SK-N-SH (cell line): ENCODE data around the gene ECE1. TPM values are rescaled to one million over a fixed set of nuclear protein-coding genes. Genes with fewer than 3 reads are reported as not detected.

Source experiments
- CTCF ChIA-PET: fragments of 300-600, 350-600 bp; formaldehyde crosslinking; extraction: SDS; loops from one replicate; lab custom pipeline; 2021; lab: Yijun Ruan, JAX
- POLR2A ChIA-PET: fragments of 350-600 bp; sonication (Branson Sonifier 250); formaldehyde crosslinking; extraction: SDS; loops from one replicate; lab custom pipeline; 2020; ENCODE audit warnings: antibody characterized with exemption, inconsistent platforms; lab: Yijun Ruan, JAX
- DNase-seq: peaks from one replicate; pipeline ENCODE4 v3.0.0; 2012
- H2AFZ ChIP-seq: fragments of 200-600 bp; sonication (generic); 2 replicates; pipeline ENCODE4 v1.8.1; 2016; ENCODE audit warnings: antibody characterized with exemption, mild to moderate bottlenecking, low read depth
- H3F3A ChIP-seq: fragments of 200-600 bp; sonication (generic); replicated peaks from 2 replicates; pipeline ENCODE3; 2016; ENCODE audit warnings: antibody characterized with exemption, mild to moderate bottlenecking; ENCODE audit not compliant: insufficient read depth
- H3K27ac ChIP-seq, 2 experiments: fragments of 200-500 bp in 1 of 2; fragments of 200-600 bp in 1 of 2; sonication (Bioruptor generic) in 1 of 2; sonication (generic), shearing (Covaris generic) in 1 of 2; 2 replicates each; pipeline versions ENCODE4 v1.5.1 to v1.6.1; 2014 to 2016; ENCODE audit warnings: low read depth in 2 of 2, inconsistent platforms in 1 of 2, low read length in 1 of 2, mild to moderate bottlenecking in 1 of 2, mixed read lengths in 1 of 2
- H3K27me3 ChIP-seq: fragments of 200-600 bp; sonication (generic), shearing (Covaris generic); 2 replicates; pipeline ENCODE4 v1.6.1; 2016; ENCODE audit warnings: mixed run types; ENCODE audit not compliant: insufficient read depth
- H3K36me3 ChIP-seq, 2 experiments: fragments of 200-500 bp in 1 of 2; fragments of 200-600 bp in 1 of 2; sonication (Bioruptor generic) in 1 of 2; sonication (generic) in 1 of 2; replicated peaks in 1 of 2; 2 replicates each; pipeline versions ENCODE3 to v1.5.1; 2014 to 2016; ENCODE audit warnings: low read length in 1 of 2, mild to moderate bottlenecking in 1 of 2; ENCODE audit not compliant: insufficient read depth in 2 of 2, control insufficient read depth in 1 of 2
- H3K4me1 ChIP-seq, 2 experiments: fragments of 200-500 bp in 1 of 2; fragments of 200-600 bp in 1 of 2; sonication (Bioruptor generic) in 1 of 2; sonication (generic), shearing (Covaris generic) in 1 of 2; 2 replicates each; pipeline versions ENCODE4 v1.5.1 to v1.6.1; 2014 to 2016; ENCODE audit warnings: low read depth in 1 of 2, low read length in 1 of 2, mixed run types in 1 of 2; ENCODE audit not compliant: insufficient read depth in 2 of 2, control insufficient read depth in 1 of 2
- H3K4me2 ChIP-seq: fragments of 200-600 bp; sonication (generic), shearing (Covaris generic); 2 replicates; pipeline ENCODE4 v1.6.1; 2017; ENCODE audit warnings: mixed run types
- H3K4me3 ChIP-seq, 2 experiments: fragments of 200-500 bp in 1 of 2; fragments of 200-600 bp in 1 of 2; sonication (Bioruptor generic) in 1 of 2; sonication (generic), shearing (Covaris generic) in 1 of 2; 2 replicates each; pipeline versions ENCODE4 v1.5.1 to v1.8.1; 2014 to 2016; ENCODE audit warnings: low read depth in 2 of 2, inconsistent platforms in 1 of 2, low read length in 1 of 2, mild to moderate bottlenecking in 1 of 2, mixed read lengths in 1 of 2, moderate library complexity in 1 of 2
- H3K79me2 ChIP-seq: fragments of 200-600 bp; sonication (generic); 2 replicates; pipeline ENCODE4 v1.8.1; 2017; ENCODE audit warnings: mild to moderate bottlenecking; ENCODE audit not compliant: insufficient read depth
- H3K9ac ChIP-seq: fragments of 200-600 bp; sonication (generic); 2 replicates; pipeline ENCODE4 v1.6.1; 2017; ENCODE audit warnings: mixed run types
- H3K9me2 ChIP-seq: fragments of 200-600 bp; sonication (generic); 2 replicates; pipeline ENCODE4 v1.6.1; 2017; ENCODE audit warnings: mixed run types
- H3K9me3 ChIP-seq: fragments of 200-600 bp; sonication (generic); 2 replicates; pipeline ENCODE4 v1.6.1; 2017; ENCODE audit warnings: mixed run types, mild to moderate bottlenecking, moderate library complexity
- H4K20me1 ChIP-seq: fragments of 200-600 bp; sonication (generic); 2 replicates; pipeline ENCODE4 v1.6.1; 2017; ENCODE audit warnings: mild to moderate bottlenecking, mixed run types; ENCODE audit not compliant: insufficient read depth
- ELF1 ChIP-seq: IDR thresholded peaks from 2 replicates; pipeline ENCODE4 v1.4.0; 2012
- EP300 ChIP-seq, 2 experiments: IDR thresholded peaks; 2 replicates each; pipeline versions ENCODE4 v1.4.0 to v1.6.1; 2012; ENCODE audit warnings: borderline replicate concordance in 1 of 2, low read depth in 1 of 2, low read length in 1 of 2
- EZH2phosphoT487 ChIP-seq: fragments of 200-600 bp; sonication (generic); IDR thresholded peaks from 2 replicates; pipeline ENCODE4 v1.6.1; 2017; ENCODE audit warnings: low read depth, mixed run types, mild to moderate bottlenecking, antibody characterized with exemption, moderate library complexity, borderline replicate concordance
- FOXJ3 ChIP-seq: sonication (generic); formaldehyde crosslinking; IDR thresholded peaks from 2 replicates; pipeline ENCODE4 v1.5.1; 2020; ENCODE audit warnings: mild to moderate bottlenecking, missing genetic modification reagents
- MXI1 ChIP-seq: IDR thresholded peaks from 2 replicates; pipeline ENCODE4 v1.6.1; 2012; ENCODE audit warnings: mild to moderate bottlenecking, low read depth, low read length, improper control_type of control experiment
- PBX3 ChIP-seq: IDR thresholded peaks from 2 replicates; pipeline ENCODE4; 2012
- RXRA ChIP-seq: IDR thresholded peaks from 2 replicates; pipeline ENCODE4 v1.4.0; 2012; ENCODE audit warnings: low read depth, mild to moderate bottlenecking, borderline replicate concordance
- TCF12 ChIP-seq: IDR thresholded peaks from 2 replicates; pipeline ENCODE4 v1.4.0; 2012
- WGBS: methylation state at CpG from one replicate; pipeline ENCODE4 v1.1.6; 2017; ENCODE audit warnings: low lambda C conversion rate; 5-methylcytosine and 5-hydroxymethylcytosine counted together
- polyA plus RNA-seq, 3 experiments: library from polyadenylated mRNA; depleted of rRNA; stranded (reverse); fragments of >200 nt; gene quantifications; 2 replicates each; pipeline ENCODE4 v1.2.3, GENCODE V29; 2012
- TF ChIP-seq, protein P1 (sequence below): fragments of 200-600 bp; sonication (generic); IDR thresholded peaks from 2 replicates; pipeline ENCODE4 v1.6.1; 2017; ENCODE audit warnings: antibody characterized with exemption, mild to moderate bottlenecking, moderate library complexity
- TF ChIP-seq, protein P2 (sequence below): fragments of 150-350 bp; IDR thresholded peaks from 2 replicates; pipeline ENCODE4 v1.6.1; 2017; ENCODE audit warnings: antibody characterized with exemption, low read length, low read depth, borderline replicate concordance
- TF ChIP-seq, protein P3 (sequence below): IDR thresholded peaks from 2 replicates; pipeline ENCODE4 v1.4.0; 2012; ENCODE audit warnings: low read depth, borderline replicate concordance
- TF ChIP-seq, protein P4 (sequence below): IDR thresholded peaks from 2 replicates; pipeline ENCODE4 v1.6.1; 2012; ENCODE audit warnings: mild to moderate bottlenecking, low read depth, low read length, moderate library complexity

The ECE1 gene
- polyA plus RNA-seq, 1 of the 3 experiments (the other 2 are of a cell fraction) = 96.6 TPM

GRCh38 chr1:21313886-21314721, 23.8 kb upstream of the ECE1 start:
- Histone ChIP-seq H3K9me3 (no peaks in the 10 kb centered on the region), H3K27ac (peak overlapping the region in 1 of 2 experiments; percentile 83; a peak in 2 of 4 replicates), H3K9ac (no peak overlapping the region), H3K4me1 (peaks cover 17 to 64% of the 10 kb centered on the region in 2 experiments; a peak in 3 of 4 replicates), H3F3A (peaks cover 6% of the 10 kb centered on the region), H3K9me2 (no peaks in the 10 kb centered on the region), H2AFZ (no peak overlapping the region), H4K20me1 (peaks cover 8% of the 10 kb centered on the region; the same call in 1 of the 2 replicates), H3K4me3 (no peak overlapping the region), H3K36me3 (no peaks in the 10 kb centered on the region), H3K4me2 (peak overlapping the region; percentile 38; the same call in 1 of the 2 replicates), H3K79me2 (0 out of 2 replicates have a peak, but pooled peaks cover 11% of the 10 kb centered on the region), H3K27me3 (no peaks in the 10 kb centered on the region)
- 85% methylated on average over 13 of the region's 19 CpGs for WGBS
- no peak for DNase-seq
- TF ChIP-seq PBX3 = no peak
- TF ChIP-seq, protein P1, sequence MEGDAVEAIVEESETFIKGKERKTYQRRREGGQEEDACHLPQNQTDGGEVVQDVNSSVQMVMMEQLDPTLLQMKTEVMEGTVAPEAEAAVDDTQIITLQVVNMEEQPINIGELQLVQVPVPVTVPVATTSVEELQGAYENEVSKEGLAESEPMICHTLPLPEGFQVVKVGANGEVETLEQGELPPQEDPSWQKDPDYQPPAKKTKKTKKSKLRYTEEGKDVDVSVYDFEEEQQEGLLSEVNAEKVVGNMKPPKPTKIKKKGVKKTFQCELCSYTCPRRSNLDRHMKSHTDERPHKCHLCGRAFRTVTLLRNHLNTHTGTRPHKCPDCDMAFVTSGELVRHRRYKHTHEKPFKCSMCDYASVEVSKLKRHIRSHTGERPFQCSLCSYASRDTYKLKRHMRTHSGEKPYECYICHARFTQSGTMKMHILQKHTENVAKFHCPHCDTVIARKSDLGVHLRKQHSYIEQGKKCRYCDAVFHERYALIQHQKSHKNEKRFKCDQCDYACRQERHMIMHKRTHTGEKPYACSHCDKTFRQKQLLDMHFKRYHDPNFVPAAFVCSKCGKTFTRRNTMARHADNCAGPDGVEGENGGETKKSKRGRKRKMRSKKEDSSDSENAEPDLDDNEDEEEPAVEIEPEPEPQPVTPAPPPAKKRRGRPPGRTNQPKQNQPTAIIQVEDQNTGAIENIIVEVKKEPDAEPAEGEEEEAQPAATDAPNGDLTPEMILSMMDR = no peak
- TF ChIP-seq EZH2phosphoT487 = no peak
- TF ChIP-seq, protein P2, sequence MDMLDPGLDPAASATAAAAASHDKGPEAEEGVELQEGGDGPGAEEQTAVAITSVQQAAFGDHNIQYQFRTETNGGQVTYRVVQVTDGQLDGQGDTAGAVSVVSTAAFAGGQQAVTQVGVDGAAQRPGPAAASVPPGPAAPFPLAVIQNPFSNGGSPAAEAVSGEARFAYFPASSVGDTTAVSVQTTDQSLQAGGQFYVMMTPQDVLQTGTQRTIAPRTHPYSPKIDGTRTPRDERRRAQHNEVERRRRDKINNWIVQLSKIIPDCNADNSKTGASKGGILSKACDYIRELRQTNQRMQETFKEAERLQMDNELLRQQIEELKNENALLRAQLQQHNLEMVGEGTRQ = no peak
- no peak for TF ChIP-seq TCF12
- no peak for TF ChIP-seq EP300 (IDR thresholded peaks at IDR 0.05; ENCODE audit: borderline replicate concordance in 1 of 2, low read depth in 1 of 2, low read length in 1 of 2)
- no peak for TF ChIP-seq RXRA
- ChIA-PET CTCF (interaction anchor here (0.6 to 5.5 kb wide), 9 partner anchors 10 to 80 kb away, joined by 3 to 26 read pairs (median 4); no protein-coding TSS in a partner anchor), POLR2A (interaction anchor here (0.9 to 1.4 kb wide), 3 partner anchors 25 to 60 kb away, joined by 3 to 12 read pairs (median 8); no protein-coding TSS in a partner anchor)

DNA sequence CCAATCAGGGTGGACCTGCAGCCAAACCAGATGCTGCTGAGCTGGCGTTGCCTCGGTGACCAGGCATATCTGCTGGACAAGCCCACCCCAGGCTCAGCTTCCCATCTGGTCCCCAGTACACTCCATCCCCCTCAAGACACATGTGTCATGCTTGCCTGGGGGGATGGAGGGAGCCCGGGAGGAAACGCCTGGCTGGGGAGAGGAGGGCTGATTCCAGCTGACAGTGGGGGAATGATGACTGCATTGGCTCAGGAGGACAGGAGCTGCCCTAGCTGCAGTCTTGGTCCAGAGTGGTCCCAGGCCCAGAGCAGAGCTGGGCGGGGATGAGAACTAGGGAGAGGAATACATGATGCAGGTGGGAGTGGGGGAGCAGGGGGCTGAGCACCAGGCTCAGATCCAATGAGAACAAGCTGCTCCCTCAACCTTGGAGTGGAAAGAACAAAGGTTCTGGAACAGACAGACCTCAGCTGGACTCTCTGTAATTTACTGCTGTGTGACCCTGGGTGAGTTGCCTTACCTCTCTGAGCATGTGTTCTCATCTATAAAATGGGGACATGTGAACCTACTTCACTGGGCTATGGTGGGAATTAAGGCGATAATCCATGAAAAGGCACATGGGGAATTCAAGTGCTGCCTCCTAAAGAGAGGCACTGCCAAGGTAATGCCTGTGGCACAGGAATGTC, 23.1 kb upstream of the ECE1 start:
- Histone ChIP-seq H4K20me1 (peaks cover 8% of the 10 kb centered on the region; the same call in 1 of the 2 replicates), H3F3A (peaks cover 6% of the 10 kb centered on the region), H3K9ac (no peak overlapping the region), H3K9me2 (no peaks in the 10 kb centered on the region), H2AFZ (no peak overlapping the region), H3K27me3 (no peaks in the 10 kb centered on the region), H3K4me2 (peak overlapping the region; percentile 38; the same call in 1 of the 2 replicates), H3K36me3 (no peaks in the 10 kb centered on the region), H3K4me3 (no peak overlapping the region), H3K4me1 (peaks cover 25 to 64% of the 10 kb centered on the region in 2 experiments), H3K27ac (peak overlapping the region in 1 of 2 experiments; percentile 83; a peak in 2 of 4 replicates), H3K79me2 (0 out of 2 replicates have a peak, but pooled peaks cover 6% of the 10 kb centered on the region), H3K9me3 (no peaks in the 10 kb centered on the region)
- WGBS = 43% methylated on average over 6 of the region's 6 CpGs
- DNase-seq = peak; percentile 92
- CTCF ChIA-PET = interaction anchor here (0.8 to 5.5 kb wide), 10 partner anchors 10 to 79 kb away, joined by 3 to 26 read pairs (median 4); no protein-coding TSS in a partner anchor
- POLR2A ChIA-PET = interaction anchor here (0.9 to 1.4 kb wide), 5 partner anchors 26 to 59 kb away, joined by 3 to 12 read pairs (median 5); no protein-coding TSS in a partner anchor
- TF ChIP-seq RXRA = no peak
- TF ChIP-seq, protein P3, sequence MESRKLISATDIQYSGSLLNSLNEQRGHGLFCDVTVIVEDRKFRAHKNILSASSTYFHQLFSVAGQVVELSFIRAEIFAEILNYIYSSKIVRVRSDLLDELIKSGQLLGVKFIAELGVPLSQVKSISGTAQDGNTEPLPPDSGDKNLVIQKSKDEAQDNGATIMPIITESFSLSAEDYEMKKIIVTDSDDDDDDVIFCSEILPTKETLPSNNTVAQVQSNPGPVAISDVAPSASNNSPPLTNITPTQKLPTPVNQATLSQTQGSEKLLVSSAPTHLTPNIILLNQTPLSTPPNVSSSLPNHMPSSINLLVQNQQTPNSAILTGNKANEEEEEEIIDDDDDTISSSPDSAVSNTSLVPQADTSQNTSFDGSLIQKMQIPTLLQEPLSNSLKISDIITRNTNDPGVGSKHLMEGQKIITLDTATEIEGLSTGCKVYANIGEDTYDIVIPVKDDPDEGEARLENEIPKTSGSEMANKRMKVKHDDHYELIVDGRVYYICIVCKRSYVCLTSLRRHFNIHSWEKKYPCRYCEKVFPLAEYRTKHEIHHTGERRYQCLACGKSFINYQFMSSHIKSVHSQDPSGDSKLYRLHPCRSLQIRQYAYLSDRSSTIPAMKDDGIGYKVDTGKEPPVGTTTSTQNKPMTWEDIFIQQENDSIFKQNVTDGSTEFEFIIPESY = no peak
- TF ChIP-seq ELF1 = no peak
- TF ChIP-seq FOXJ3 (CRISPR knock-in tag) = peak; percentile 93
- peak; percentile 61; the same call in 1 of the 2 replicates for TF ChIP-seq MXI1
- TF ChIP-seq, protein P4, sequence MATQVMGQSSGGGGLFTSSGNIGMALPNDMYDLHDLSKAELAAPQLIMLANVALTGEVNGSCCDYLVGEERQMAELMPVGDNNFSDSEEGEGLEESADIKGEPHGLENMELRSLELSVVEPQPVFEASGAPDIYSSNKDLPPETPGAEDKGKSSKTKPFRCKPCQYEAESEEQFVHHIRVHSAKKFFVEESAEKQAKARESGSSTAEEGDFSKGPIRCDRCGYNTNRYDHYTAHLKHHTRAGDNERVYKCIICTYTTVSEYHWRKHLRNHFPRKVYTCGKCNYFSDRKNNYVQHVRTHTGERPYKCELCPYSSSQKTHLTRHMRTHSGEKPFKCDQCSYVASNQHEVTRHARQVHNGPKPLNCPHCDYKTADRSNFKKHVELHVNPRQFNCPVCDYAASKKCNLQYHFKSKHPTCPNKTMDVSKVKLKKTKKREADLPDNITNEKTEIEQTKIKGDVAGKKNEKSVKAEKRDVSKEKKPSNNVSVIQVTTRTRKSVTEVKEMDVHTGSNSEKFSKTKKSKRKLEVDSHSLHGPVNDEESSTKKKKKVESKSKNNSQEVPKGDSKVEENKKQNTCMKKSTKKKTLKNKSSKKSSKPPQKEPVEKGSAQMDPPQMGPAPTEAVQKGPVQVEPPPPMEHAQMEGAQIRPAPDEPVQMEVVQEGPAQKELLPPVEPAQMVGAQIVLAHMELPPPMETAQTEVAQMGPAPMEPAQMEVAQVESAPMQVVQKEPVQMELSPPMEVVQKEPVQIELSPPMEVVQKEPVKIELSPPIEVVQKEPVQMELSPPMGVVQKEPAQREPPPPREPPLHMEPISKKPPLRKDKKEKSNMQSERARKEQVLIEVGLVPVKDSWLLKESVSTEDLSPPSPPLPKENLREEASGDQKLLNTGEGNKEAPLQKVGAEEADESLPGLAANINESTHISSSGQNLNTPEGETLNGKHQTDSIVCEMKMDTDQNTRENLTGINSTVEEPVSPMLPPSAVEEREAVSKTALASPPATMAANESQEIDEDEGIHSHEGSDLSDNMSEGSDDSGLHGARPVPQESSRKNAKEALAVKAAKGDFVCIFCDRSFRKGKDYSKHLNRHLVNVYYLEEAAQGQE = no peak
